GM12874 (cell line): ENCODE results near the gene TMTC2.

ENCODE experiments used
- TF ChIP-seq, protein P1 (sequence below): IDR thresholded peaks from 2 replicates; pipeline ENCODE4 v1.5.1; 2011; ENCODE audit warnings: low read depth, mild to moderate bottlenecking, control low read depth, low read length, moderate library complexity; ENCODE audit not compliant: insufficient read depth

TMTC2 gene

GRCh38 chr12:83008703-83009102 lies 322.0 kb downstream of the TMTC2 start:
- TF ChIP-seq, protein P1, sequence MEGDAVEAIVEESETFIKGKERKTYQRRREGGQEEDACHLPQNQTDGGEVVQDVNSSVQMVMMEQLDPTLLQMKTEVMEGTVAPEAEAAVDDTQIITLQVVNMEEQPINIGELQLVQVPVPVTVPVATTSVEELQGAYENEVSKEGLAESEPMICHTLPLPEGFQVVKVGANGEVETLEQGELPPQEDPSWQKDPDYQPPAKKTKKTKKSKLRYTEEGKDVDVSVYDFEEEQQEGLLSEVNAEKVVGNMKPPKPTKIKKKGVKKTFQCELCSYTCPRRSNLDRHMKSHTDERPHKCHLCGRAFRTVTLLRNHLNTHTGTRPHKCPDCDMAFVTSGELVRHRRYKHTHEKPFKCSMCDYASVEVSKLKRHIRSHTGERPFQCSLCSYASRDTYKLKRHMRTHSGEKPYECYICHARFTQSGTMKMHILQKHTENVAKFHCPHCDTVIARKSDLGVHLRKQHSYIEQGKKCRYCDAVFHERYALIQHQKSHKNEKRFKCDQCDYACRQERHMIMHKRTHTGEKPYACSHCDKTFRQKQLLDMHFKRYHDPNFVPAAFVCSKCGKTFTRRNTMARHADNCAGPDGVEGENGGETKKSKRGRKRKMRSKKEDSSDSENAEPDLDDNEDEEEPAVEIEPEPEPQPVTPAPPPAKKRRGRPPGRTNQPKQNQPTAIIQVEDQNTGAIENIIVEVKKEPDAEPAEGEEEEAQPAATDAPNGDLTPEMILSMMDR = no peak

GRCh38 chr12:83010169-83010804 lies 323.6 kb downstream of the TMTC2 start:
- TF ChIP-seq, protein P1 = no peak

DNA sequence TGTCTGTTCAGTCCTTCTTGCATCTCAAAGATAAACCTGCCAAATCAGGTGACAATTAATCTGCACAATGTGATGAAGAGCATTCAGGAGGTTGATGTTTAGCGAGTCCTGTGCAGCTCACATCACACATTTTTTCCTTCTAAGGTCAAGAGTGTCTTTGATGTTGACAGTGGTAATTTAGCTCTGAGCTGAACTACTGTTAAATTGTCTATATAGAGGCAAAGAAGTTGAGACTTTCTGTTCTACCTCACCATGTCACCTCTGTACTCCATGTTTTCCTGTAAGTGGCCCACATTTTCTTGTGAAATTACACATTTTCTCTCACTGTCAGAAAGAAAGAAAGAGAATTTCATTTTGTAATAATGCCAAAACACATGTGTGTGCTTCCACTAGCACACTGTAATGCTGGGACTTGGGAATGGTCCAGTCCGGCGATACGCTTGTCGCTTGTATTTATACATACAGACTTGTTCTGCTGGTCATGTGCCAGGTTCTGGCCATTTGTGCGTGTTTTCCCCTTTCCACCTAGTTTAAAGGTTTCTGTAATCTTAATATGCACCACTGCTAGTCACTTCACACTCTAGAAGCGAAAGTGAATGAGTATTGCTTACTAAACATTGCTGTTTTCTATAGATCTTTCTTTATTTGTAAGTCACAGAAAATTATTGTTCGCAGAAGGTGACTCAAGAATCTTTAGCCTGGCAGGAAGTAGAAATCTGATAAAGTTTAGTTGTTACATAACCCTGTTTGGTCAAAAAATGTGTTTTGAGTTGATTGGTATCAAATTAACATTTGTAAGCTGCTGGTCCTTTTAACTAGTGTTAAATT lies 328.9 kb downstream of the TMTC2 start:
- TF ChIP-seq, protein P1 = no peak

DNA sequence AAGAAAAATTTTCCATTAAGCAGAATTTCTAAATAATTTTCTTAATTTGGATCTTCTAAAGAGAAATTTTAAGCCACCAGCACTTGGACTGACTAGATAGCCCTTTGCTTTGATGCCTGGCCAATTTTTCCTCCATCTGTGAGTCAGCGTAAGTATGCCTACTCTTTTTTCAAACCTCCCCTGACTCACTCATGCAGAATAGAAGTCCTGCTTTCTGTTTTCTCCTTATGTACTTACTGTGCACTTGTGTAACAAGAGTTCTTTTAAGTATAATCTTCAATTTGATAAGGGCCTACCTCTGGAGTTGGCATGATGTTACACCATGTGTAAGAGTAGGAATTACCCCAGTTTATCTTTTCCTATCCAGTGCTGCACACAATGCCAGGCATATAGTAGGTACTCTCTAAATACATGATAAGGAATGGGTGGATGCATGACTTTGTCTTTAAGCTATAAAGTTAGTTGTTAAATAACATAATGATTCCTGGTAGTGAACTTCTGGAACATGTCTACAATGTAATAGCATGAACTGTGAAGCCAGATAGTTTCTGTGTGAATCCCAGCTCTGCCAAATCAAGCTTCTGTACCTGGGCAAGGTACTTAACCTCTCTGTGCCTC lies 329.6 kb downstream of the TMTC2 start:
- TF ChIP-seq, protein P1 = no peak

DNA sequence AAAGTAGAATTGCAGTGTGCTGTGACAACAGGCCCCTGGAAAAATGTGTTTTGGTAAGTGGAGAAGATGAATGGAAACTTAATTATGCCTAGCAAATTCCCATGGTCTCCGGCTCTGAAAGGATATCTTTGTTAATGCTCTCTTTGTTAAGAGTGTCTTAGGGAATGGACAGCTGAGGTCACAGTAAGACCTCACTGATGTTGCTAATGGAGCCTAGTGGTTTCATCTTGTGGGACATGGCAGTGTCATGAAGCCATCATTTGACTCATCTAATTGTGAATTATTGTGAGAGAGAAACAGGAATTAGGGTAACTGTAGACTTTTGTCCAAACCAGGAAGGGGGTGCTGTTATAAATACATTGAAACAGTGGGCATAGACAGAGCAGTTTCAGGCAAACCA lies 330.3 kb downstream of the TMTC2 start:
- TF ChIP-seq, protein P1 = no peak

DNA sequence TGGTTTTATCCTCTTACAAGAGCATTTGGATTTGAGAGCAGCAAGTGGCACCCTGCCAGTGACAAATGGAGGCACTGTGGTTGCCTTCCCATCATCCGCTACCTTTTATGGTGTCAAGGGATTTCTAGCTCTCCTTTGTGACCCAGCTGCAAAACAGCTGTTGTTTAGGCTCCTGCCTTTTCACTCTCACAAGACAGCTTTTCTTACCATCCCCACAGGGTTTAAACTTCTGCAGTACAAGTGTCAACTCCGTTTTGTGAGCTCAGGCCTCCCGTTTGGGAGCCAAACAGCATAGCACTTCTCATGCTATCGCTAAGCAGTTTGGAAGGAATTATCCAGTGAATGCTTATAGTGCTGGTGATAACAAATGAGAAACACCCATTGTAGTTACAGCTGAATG lies 331.4 kb downstream of the TMTC2 start:
- TF ChIP-seq, protein P1 = no peak

GRCh38 chr12:83027021-83027723 lies 340.5 kb downstream of the TMTC2 start:
- TF ChIP-seq, protein P1 = no peak
